HEK293 (cell line): ENCODE measurements around the gene NLRP7.

Source experiments
- CTCF ChIA-PET: fragments of 350-600 bp; formaldehyde crosslinking; extraction: SDS; loops from one replicate; lab custom pipeline; 2021; ENCODE audit warnings: antibody characterized with exemption; lab: Yijun Ruan, JAX
- POLR2A ChIA-PET: fragments of 300-600 bp; formaldehyde crosslinking; extraction: SDS; loops from one replicate; lab custom pipeline; 2020; ENCODE audit warnings: antibody characterized with exemption, inconsistent platforms; lab: Yijun Ruan, JAX
- H3K27ac ChIP-seq: fragments of 200-500 bp; sonication (Bioruptor generic); 2 replicates; pipeline ENCODE4 v1.5.1; 2014; ENCODE audit warnings: low read depth, low read length, control low read depth, inconsistent platforms; ENCODE audit errors: extremely low read depth
- H3K36me3 ChIP-seq, 2 experiments: fragments of 200-500 bp in 1 of 2; sonication (Bioruptor generic) in 1 of 2; 1 replicate in 1 of 2; 2 replicates in 1 of 2; pipeline ENCODE4 v1.5.1; 2014 to 2017; ENCODE audit warnings: inconsistent platforms in 2 of 2, low read length in 2 of 2; ENCODE audit not compliant: control insufficient read depth in 2 of 2, insufficient read depth in 1 of 2
- H3K4me1 ChIP-seq: fragments of 200-500 bp; sonication (Bioruptor generic); 2 replicates; pipeline ENCODE4 v1.5.1; 2014; ENCODE audit warnings: mild to moderate bottlenecking, low read length, inconsistent platforms; ENCODE audit not compliant: control insufficient read depth, insufficient read depth
- H3K4me3 ChIP-seq: 2 replicates; pipeline ENCODE4 v1.5.1; 2011; ENCODE audit warnings: low read depth, mild to moderate bottlenecking, control low read depth, low read length, moderate library complexity
- H3K9me3 ChIP-seq: fragments of 200-500 bp; sonication (Bioruptor generic); 2 replicates; pipeline ENCODE4 v1.5.1; 2014; ENCODE audit warnings: low read depth, low read length, inconsistent platforms; ENCODE audit not compliant: control insufficient read depth, insufficient read depth
- CTCF ChIP-seq: fragments of 450-650 bp; formaldehyde crosslinking; IDR thresholded peaks from 2 replicates; pipeline ENCODE4 v1.5.1; 2016; ENCODE audit warnings: missing biosample characterization, missing genetic modification characterization
- KLF1 ChIP-seq: fragments of 450-650 bp; formaldehyde crosslinking; IDR thresholded peaks from 2 replicates; pipeline ENCODE4 v1.5.1; 2016; ENCODE audit warnings: missing biosample characterization, missing genetic modification characterization
- MZF1 ChIP-seq: fragments of 450-650 bp; formaldehyde crosslinking; IDR thresholded peaks from 2 replicates; pipeline ENCODE4 v1.5.1; 2017; ENCODE audit warnings: missing biosample characterization, missing genetic modification characterization, borderline replicate concordance
- PRDM10 ChIP-seq: fragments of 450-650 bp; formaldehyde crosslinking; IDR thresholded peaks from 2 replicates; pipeline ENCODE4 v1.5.1; 2016; ENCODE audit warnings: missing biosample characterization, missing genetic modification characterization
- PRDM2 ChIP-seq: fragments of 450-650 bp; formaldehyde crosslinking; IDR thresholded peaks from 2 replicates; pipeline ENCODE4 v1.5.1; 2016; ENCODE audit warnings: missing biosample characterization, missing genetic modification characterization, borderline replicate concordance
- TRIM28 ChIP-seq: IDR thresholded peaks from 2 replicates; pipeline ENCODE4 v1.6.1; 2011; ENCODE audit warnings: low read length, control low read depth, borderline replicate concordance
- ZFP37 ChIP-seq: fragments of 450-650 bp; formaldehyde crosslinking; IDR thresholded peaks from 2 replicates; pipeline ENCODE4 v1.5.1; 2016; ENCODE audit warnings: missing biosample characterization, missing genetic modification characterization
- ZNF19 ChIP-seq: fragments of 450-650 bp; formaldehyde crosslinking; IDR thresholded peaks from 2 replicates; pipeline ENCODE4; 2016; ENCODE audit warnings: missing biosample characterization, missing genetic modification characterization, low read depth
- ZNF239 ChIP-seq: fragments of 450-650 bp; formaldehyde crosslinking; IDR thresholded peaks from 2 replicates; pipeline ENCODE4 v1.5.1; 2016; ENCODE audit warnings: missing biosample characterization, missing genetic modification characterization
- ZNF791 ChIP-seq: fragments of 450-650 bp; formaldehyde crosslinking; IDR thresholded peaks from 2 replicates; pipeline ENCODE4 v1.5.1; 2016; ENCODE audit warnings: missing biosample characterization, missing genetic modification characterization
- ZNF837 ChIP-seq: fragments of 450-650 bp; formaldehyde crosslinking; IDR thresholded peaks from 2 replicates; pipeline ENCODE4 v1.5.1; 2016; ENCODE audit warnings: missing biosample characterization, missing genetic modification characterization
- ZSCAN16 ChIP-seq: fragments of 450-650 bp; formaldehyde crosslinking; IDR thresholded peaks from 2 replicates; pipeline ENCODE4 v1.5.1; 2016; ENCODE audit warnings: missing biosample characterization, missing genetic modification characterization
- ZSCAN4 ChIP-seq: fragments of 450-650 bp; formaldehyde crosslinking; IDR thresholded peaks from 2 replicates; pipeline ENCODE4 v1.5.1; 2017; ENCODE audit warnings: missing biosample characterization, missing genetic modification characterization

The NLRP7 gene

GRCh38 chr19:54928299-54928698, 19.0 kb downstream of the NLRP7 start (continued):
- TF ChIP-seq PRDM10 (tag by site-specific recombination) (no peak), ZFP37 (tag by site-specific recombination) (no peak), ZNF837 (tag by site-specific recombination) (no peak), KLF1 (tag by site-specific recombination) (no peak), ZNF791 (tag by site-specific recombination) (no peak), ZNF19 (no peak), PRDM2 (tag by site-specific recombination) (no peak), TRIM28 (peak; percentile 95), CTCF (tag by site-specific recombination) (no peak)

- Histone ChIP-seq H3K27ac (no peak overlapping the region), H3K4me3 (no peak overlapping the region), H3K9me3 (no peaks in the 10 kb centered on the region), H3K4me1 (no peaks in the 10 kb centered on the region), H3K36me3 (no peaks in the 10 kb centered on the region)
- POLR2A ChIA-PET = interaction anchor here (0.6 kb wide), 1 partner anchor 15 kb away, joined by 4 read pairs; no protein-coding TSS in a partner anchor
- TF ChIP-seq ZNF239 (tag by site-specific recombination) (no peak), MZF1 (no peak), ZSCAN4 (tag by site-specific recombination) (no peak), ZSCAN16 (tag by site-specific recombination) (no peak)
- CTCF ChIA-PET = interaction anchor here (0.6 kb wide), 2 partner anchors 39 to 45 kb away, joined by 3 read pairs; no protein-coding TSS in a partner anchor
Measured at GRCh38 chr19:54923276-54923675, 24.1 kb downstream of the NLRP7 start.
